Testis (tissue), 3 donors: Measurements from ENCODE around the gene CCDC149. TPM values are rescaled to one million over a fixed set of nuclear protein-coding genes. Genes with fewer than 3 reads are reported as not detected.

Experiments
- DNase-seq: peaks from one replicate; pipeline ENCODE4 v3.0.0-alpha.2; 2019
- H3K27ac ChIP-seq, 2 donors: fragments of 200-600 bp; sonication (generic); one replicate each; pipeline ENCODE4 v1.5.1; 2019
- H3K27me3 ChIP-seq: fragments of 200-600 bp; sonication (generic); one replicate; pipeline ENCODE4 v1.5.1; 2019
- H3K36me3 ChIP-seq: fragments of 200-600 bp; sonication (generic); one replicate; pipeline ENCODE4 v1.5.1; 2017; ENCODE audit warnings: low read depth; ENCODE audit errors: missing control alignments
- H3K4me1 ChIP-seq: fragments of 200-600 bp; sonication (generic); one replicate; pipeline ENCODE4 v1.5.1; 2019
- H3K4me3 ChIP-seq, 2 donors: fragments of 200-600 bp; sonication (generic); one replicate each; pipeline ENCODE4 v1.5.1; 2017 to 2019
- H3K9me3 ChIP-seq: fragments of 200-600 bp; sonication (generic); one replicate; pipeline ENCODE4 v1.5.1; 2017
- POLR2A ChIP-seq: fragments of 450-650 bp; IDR thresholded peaks from one replicate; pipeline ENCODE4 v1.6.1; 2017; ENCODE audit warnings: antibody characterized with exemption, mild to moderate bottlenecking, moderate library complexity
- WGBS, 2 donors: methylation state at CpG; one replicate each; pipeline ENCODE4 v1.1.5; 2018; 5-methylcytosine and 5-hydroxymethylcytosine counted together
- intact Hi-C: fragments of 100-400 bp; cut with DNase I; formaldehyde crosslinking; loops from one replicate; pipeline ENCODE4 v1.15.1; 2023; ENCODE audit warnings: low total_unique reads
- polyA plus RNA-seq: library from polyadenylated mRNA; stranded (reverse); fragments of 350-450 nt; fragmentation: Illumina TruSeq; extraction: RNeasy Lipid Tissue Mini Kit (QIAGEN cat#74804); gene quantifications from one replicate; pipeline ENCODE4 v1.2.3, GENCODE V29; 2014; ENCODE audit warnings: low read depth, low replicate concordance; ENCODE audit not compliant: insufficient read depth
- total RNA-seq, 2 donors: library from RNA; depleted of rRNA; stranded (reverse); fragments of >200 nt; gene quantifications; one replicate each; pipeline ENCODE4 v1.2.3, GENCODE V29; 2016
- TF ChIP-seq, protein P1 (sequence below), 3 experiments: fragments of 450-650 bp in 2 of 3; fragments of 200-600 bp in 1 of 3; sonication (generic) in 1 of 3; IDR thresholded peaks; one replicate each; pipeline ENCODE4 v1.5.1; 2016 to 2019; ENCODE audit warnings: antibody characterized with exemption in 3 of 3, mild to moderate bottlenecking in 2 of 3, moderate library complexity in 1 of 3

The CCDC149 gene
- total and polyA plus RNA-seq, 3 donors from 2014 or later: 9.4 to 17.2 (median 12.6) TPM

DNA sequence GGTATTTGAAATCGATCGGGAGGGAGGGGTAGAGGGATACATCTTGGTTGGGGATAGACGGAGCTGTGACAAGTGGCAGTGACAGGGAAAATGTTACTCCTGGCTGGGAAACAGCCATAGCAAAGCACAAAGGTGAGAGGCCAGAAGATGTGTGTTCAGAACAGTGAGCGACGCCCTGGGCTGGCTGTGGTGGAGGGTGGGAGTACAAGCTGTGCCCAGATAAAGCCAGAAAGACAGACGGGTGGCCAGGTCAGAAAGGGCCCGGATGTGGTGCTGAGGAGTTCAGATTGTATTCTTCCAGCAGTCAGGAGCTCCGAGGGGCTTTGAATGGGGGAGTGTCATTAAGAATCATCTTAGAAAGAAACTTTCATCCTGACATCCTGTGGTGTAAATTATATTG, 27.9 kb downstream of the CCDC149 start:
- no peak overlapping the region for H3K27ac ChIP-seq
- no peaks in the 10 kb centered on the region for H3K9me3 ChIP-seq
- no peaks in the 10 kb centered on the region for H3K27me3 ChIP-seq
- no peak overlapping the region for H3K4me3 ChIP-seq
- peak; percentile 21 for DNase-seq
- intact Hi-C loops: no loop called here
- WGBS, 2 donors: 47 to 65% methylated on average over 8 of the region's 8 CpGs
- no peaks in the 10 kb centered on the region for H3K4me1 ChIP-seq
- TF ChIP-seq POLR2A: no peak
- TF ChIP-seq, protein P1, sequence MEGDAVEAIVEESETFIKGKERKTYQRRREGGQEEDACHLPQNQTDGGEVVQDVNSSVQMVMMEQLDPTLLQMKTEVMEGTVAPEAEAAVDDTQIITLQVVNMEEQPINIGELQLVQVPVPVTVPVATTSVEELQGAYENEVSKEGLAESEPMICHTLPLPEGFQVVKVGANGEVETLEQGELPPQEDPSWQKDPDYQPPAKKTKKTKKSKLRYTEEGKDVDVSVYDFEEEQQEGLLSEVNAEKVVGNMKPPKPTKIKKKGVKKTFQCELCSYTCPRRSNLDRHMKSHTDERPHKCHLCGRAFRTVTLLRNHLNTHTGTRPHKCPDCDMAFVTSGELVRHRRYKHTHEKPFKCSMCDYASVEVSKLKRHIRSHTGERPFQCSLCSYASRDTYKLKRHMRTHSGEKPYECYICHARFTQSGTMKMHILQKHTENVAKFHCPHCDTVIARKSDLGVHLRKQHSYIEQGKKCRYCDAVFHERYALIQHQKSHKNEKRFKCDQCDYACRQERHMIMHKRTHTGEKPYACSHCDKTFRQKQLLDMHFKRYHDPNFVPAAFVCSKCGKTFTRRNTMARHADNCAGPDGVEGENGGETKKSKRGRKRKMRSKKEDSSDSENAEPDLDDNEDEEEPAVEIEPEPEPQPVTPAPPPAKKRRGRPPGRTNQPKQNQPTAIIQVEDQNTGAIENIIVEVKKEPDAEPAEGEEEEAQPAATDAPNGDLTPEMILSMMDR (IDR thresholded peaks at IDR 0.05): no peak
- H3K36me3 ChIP-seq: no peaks in the 10 kb centered on the region

DNA sequence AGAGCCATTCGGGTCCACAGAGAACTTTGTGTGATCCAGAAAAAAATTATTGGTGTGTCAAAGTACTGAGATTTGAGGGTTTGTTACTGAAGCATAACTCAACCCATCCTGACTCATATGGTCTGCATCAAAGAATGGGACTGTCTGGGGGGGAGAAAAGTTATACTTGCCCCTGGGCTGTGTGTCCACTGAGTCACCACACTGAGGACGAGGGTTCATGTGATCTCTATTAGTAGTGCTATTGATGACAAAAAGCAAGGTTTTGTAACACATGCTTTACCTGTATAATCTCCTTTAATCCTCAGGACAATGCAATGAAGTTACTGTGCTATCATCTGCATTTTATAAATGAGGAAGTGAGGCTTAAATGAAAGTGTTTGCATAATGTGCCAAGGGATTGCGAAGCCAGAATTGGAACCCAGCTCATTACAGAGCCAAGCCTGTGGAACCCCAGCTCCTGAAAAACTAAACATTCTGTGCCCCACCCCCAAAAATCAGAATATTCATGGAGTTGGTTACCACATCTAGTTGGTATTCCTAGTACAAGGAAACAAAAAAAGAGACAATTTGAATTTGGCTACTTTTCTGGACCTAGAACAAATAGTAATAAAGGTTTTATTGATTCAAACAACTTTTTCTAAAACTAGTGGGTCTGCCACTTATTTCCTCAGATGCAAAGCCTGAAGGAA, 31.2 kb downstream of the CCDC149 start:
- Histone ChIP-seq H3K27me3 (no peaks in the 10 kb centered on the region), H3K4me3 (no peak overlapping the region), H3K27ac (no peak overlapping the region), H3K9me3 (no peaks in the 10 kb centered on the region), H3K36me3 (no peaks in the 10 kb centered on the region), H3K4me1 (no peaks in the 10 kb centered on the region)
- TF ChIP-seq POLR2A: no peak
- TF ChIP-seq, protein P1 (IDR thresholded peaks at IDR 0.05): no peak
- 80 to 82% methylated on average over 3 of the region's 3 CpGs for WGBS, 2 donors
- intact Hi-C loops: no loop called here
- DNase-seq: no peak

DNA sequence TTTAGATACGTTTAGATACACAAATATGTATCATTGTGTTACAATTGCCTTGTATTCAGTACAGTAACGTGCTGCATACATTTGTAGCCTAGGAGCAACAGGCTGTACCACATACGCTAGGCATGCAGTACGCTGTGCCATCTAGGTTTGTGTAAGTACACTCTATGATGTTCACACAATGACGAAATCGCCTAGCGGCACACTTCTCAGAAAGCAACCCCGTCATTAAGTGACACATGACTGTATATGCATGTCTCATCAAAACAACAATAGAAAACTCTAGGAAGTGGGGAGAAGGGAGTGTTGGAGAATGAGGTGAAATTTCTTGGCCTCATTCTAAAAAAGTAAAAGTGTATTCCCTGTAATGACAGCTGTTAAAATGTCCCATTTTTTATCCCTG, 32.7 kb downstream of the CCDC149 start:
- Histone ChIP-seq H3K36me3 (no peaks in the 10 kb centered on the region), H3K4me3 (no peak overlapping the region), H3K4me1 (no peaks in the 10 kb centered on the region), H3K9me3 (no peaks in the 10 kb centered on the region), H3K27ac (no peak overlapping the region), H3K27me3 (no peaks in the 10 kb centered on the region)
- TF ChIP-seq, protein P1 (IDR thresholded peaks at IDR 0.05): no peak
- TF ChIP-seq POLR2A: no peak
- 84 to 91% methylated on average over 8 of the region's 8 CpGs for WGBS, 2 donors
- DNase-seq: no peak
- intact Hi-C loops: no loop called here

DNA sequence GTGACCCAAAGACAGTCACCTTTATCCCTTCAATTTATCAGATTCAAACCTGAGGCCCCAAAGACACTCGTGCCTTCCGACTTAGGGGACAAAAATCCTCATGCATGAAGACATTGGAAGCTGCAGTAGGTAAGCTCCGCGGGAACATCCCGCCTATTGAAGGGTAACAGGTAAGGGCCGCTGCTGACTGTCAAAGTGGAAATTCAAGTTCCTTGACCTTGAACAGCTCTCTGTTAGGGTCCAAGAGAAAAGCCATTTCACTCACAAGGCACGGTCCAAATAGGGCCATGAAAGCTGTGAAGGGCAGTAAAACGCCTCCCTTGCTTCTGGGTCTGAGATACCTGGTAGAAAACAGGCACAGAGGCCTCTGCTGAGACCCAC, 34.2 kb downstream of the CCDC149 start:
- Histone ChIP-seq H3K4me1 (no peaks in the 10 kb centered on the region), H3K27ac (no peak overlapping the region), H3K27me3 (no peaks in the 10 kb centered on the region), H3K9me3 (no peaks in the 10 kb centered on the region), H3K4me3 (no peak overlapping the region), H3K36me3 (no peaks in the 10 kb centered on the region)
- intact Hi-C loops: no loop called here
- WGBS, 2 donors: 79 to 91% methylated on average over 8 of the region's 8 CpGs
- DNase-seq: no peak
- TF ChIP-seq, protein P1 (IDR thresholded peaks at IDR 0.05): no peak
- no peak for TF ChIP-seq POLR2A
